Mesodermal cell (in vitro differentiated cells): ENCODE measurements around the gene EREG.

Experiments
- H3K27ac ChIP-seq: 2 replicates; pipeline ENCODE4 v1.7.0; 2013; ENCODE audit warnings: mild to moderate bottlenecking, low read depth, low read length, moderate library complexity; ENCODE audit not compliant: severe bottlenecking
- H3K36me3 ChIP-seq: 2 replicates; pipeline ENCODE4 v1.7.1; 2013; ENCODE audit warnings: mild to moderate bottlenecking, low read length, moderate library complexity; ENCODE audit not compliant: control insufficient read depth, insufficient read depth
- H3K4me1 ChIP-seq: one replicate; pipeline ENCODE4 v1.7.1; 2013; ENCODE audit warnings: mild to moderate bottlenecking, low read length; ENCODE audit not compliant: insufficient read depth, control insufficient read depth, poor library complexity, severe bottlenecking
- H3K4me3 ChIP-seq: 2 replicates; pipeline ENCODE4 v1.7.0; 2013; ENCODE audit warnings: low read length, control low read depth, mild to moderate bottlenecking; ENCODE audit not compliant: insufficient read depth, poor library complexity, severe bottlenecking; ENCODE audit errors: extremely low read depth
- H3K9me3 ChIP-seq: 2 replicates; pipeline ENCODE4 v1.7.1; 2013; ENCODE audit warnings: mild to moderate bottlenecking, low read length, moderate library complexity; ENCODE audit not compliant: control insufficient read depth
- WGBS, 2 experiments: methylation state at CpG; one replicate each; pipeline ENCODE4 v1.1.5; 2013; ENCODE audit warnings: missing lambda C conversion rate in 2 of 2; ENCODE audit not compliant: insufficient coverage in 2 of 2; 5-methylcytosine and 5-hydroxymethylcytosine counted together

EREG gene

DNA sequence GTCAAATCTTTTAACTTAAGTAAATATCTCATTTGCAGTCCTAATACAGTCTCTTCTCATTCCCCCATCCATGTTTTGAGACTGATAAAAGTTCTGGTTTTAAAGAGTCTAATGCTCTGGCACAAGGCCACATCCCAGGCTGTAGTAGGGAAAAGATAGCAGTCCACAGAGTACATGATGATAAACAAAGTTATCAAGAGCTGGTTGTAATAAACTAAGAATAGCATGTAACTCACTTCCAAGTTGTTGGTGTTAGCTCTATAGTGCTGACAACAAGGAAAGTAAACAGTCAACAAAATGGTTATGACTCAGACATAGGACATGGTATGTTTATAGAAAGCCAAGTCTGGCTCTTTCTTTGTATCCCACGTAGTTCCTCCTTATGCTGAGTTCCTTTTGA lies 58.2 kb downstream of the EREG start:
- H3K4me1 ChIP-seq: peaks cover 10% of the 10 kb centered on the region
- 20% methylated on average over 1 of the region's 1 CpG; no CpG with 5 or more reads in 1 of the 2 experiments for WGBS, 2 experiments
- H3K27ac ChIP-seq: peak overlapping the region; percentile 81
- H3K4me3 ChIP-seq: no peak overlapping the region
- H3K36me3 ChIP-seq: no peaks in the 10 kb centered on the region
- H3K9me3 ChIP-seq: peaks cover 3% of the 10 kb centered on the region

DNA sequence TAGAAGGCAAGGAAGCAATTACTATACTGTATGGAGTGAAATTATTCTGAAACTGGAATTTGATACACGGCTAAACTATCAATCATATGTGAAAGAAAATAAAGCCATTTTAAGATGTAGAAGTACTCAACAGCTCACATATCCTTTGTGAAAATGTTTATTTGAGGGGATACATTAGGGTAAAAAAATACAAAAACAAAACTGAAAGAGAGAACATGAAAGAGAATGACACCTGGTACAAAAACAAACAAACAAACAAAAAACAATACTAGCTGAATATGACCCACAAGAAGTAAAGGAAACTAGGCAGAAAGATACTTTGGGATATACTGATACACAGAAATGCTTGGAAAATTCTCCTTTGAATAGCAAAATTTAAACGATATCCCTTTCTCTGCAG lies 59.2 kb downstream of the EREG start:
- WGBS, 2 experiments: no CpG with 5 or more reads among the region's 2 CpGs
- H3K9me3 ChIP-seq: peaks cover 3% of the 10 kb centered on the region
- peak overlapping the region; percentile 81 for H3K27ac ChIP-seq

DNA sequence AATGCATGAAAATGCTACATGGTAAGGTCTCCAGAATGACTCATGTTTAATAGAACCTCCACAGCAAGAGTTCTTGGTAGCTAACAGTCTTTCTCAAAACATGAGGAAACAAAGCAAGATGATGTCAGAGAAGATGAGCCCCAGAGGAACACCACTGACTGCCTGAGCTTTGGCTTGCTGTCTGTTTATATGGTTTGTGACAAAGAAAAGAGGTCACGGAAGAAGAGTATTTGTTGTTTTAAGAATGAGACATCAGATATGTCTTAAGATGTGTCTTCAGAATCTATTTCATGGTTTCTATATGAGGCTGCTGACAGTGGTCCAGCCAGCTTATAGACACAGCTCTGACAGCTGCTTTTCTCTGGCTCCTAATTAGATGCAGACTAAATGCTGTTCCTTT lies 61.2 kb downstream of the EREG start:
- Histone ChIP-seq H3K4me3 (no peak overlapping the region), H3K9me3 (no peaks in the 10 kb centered on the region)

More for the DNA sequence above, 59.2 kb downstream of the EREG start:
- peaks cover 4% of the 10 kb centered on the region for H3K4me1 ChIP-seq
- H3K36me3 ChIP-seq: no peaks in the 10 kb centered on the region
- H3K4me3 ChIP-seq: no peak overlapping the region

DNA sequence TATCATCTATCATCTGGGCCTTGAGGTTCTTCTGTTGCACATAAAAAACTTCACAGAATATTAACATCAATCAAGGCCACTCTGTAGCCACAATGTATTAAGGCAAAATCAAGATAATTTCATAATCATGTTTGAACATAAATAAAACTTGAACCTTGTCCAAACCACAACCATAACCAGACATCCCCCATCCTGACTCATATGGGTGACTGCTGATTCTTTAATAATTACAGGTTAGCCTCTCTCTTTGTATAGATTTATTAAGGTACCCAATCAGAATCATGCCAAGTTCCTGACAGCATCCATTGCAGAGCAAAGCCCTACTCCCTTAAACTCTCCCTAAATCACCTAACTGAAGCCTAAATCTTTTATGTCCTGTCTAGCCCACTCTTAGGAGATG lies 63.3 kb downstream of the EREG start:
- Histone ChIP-seq H3K9me3 (no peaks in the 10 kb centered on the region), H3K4me1 (peaks cover 4% of the 10 kb centered on the region), H3K27ac (no peak overlapping the region), H3K36me3 (no peaks in the 10 kb centered on the region), H3K4me3 (no peak overlapping the region)

More for the DNA sequence above, 61.2 kb downstream of the EREG start:
- H3K36me3 ChIP-seq: no peaks in the 10 kb centered on the region
- WGBS, 2 experiments: 71 to 83% methylated on average over 1 of the region's 1 CpG
- peaks cover 4% of the 10 kb centered on the region for H3K4me1 ChIP-seq
- H3K27ac ChIP-seq: no peak overlapping the region

DNA sequence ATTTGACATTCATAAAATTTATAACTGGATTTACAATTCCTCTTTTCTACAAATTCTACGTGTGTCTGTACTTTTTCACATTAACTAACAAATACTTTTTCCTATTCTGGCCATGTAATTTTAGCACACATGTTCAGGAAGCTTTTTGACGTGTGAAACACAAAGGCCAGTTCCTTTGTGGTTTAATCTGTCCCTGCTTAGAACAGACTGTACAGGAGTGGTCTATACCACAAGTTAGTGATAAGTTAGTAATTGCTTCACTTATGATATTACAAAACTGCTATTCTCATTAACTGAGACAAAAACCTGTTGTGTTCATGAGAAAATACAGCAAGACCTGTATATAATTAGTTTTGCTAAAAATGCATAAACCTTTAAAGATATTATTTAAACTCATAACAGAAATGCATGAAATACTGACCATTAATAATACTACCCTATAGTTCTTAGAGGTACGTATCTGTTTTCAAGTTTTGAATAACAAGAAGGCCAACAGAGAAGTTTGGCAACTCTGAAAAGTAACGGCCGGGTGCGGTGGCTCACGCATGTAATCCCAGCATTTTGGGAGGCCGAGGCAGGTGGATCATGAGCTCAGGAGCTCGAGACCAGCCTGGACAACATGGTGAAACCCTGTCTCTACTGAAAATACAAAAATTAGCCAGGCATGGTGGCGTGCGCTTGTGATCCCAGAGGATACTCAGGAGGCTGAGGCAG lies 66.3 kb downstream of the EREG start:
- H3K4me3 ChIP-seq: no peak overlapping the region
- WGBS, 2 experiments: 91% methylated on average over 9 to 10 of the region's 11 CpGs
- no peaks in the 10 kb centered on the region for H3K36me3 ChIP-seq
- no peaks in the 10 kb centered on the region for H3K4me1 ChIP-seq
- H3K27ac ChIP-seq: no peak overlapping the region
- H3K9me3 ChIP-seq: no peaks in the 10 kb centered on the region

DNA sequence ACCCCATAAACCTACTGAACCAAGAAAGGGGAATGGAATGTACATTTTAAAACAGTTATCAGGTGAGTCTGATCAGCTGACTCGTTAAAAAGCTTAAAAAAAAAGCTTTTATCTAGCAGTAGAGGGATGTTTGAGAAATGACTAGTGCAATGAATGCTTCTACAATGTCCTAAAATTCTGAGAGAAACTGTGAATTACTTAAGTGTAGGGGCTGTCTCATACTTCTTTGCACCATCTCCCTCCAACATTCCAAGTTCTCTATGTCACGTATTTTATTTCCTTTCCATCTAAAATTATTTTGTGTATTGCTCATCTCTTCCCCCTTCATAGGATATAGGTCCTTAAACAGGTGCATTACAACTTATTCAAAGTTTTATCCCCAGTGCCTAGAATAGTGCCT lies 68.1 kb downstream of the EREG start:
- Histone ChIP-seq H3K4me3 (no peak overlapping the region), H3K4me1 (no peaks in the 10 kb centered on the region), H3K36me3 (no peaks in the 10 kb centered on the region), H3K9me3 (no peaks in the 10 kb centered on the region), H3K27ac (no peak overlapping the region)
- WGBS, 2 experiments: no CpG with 5 or more reads among the region's 2 CpGs

DNA sequence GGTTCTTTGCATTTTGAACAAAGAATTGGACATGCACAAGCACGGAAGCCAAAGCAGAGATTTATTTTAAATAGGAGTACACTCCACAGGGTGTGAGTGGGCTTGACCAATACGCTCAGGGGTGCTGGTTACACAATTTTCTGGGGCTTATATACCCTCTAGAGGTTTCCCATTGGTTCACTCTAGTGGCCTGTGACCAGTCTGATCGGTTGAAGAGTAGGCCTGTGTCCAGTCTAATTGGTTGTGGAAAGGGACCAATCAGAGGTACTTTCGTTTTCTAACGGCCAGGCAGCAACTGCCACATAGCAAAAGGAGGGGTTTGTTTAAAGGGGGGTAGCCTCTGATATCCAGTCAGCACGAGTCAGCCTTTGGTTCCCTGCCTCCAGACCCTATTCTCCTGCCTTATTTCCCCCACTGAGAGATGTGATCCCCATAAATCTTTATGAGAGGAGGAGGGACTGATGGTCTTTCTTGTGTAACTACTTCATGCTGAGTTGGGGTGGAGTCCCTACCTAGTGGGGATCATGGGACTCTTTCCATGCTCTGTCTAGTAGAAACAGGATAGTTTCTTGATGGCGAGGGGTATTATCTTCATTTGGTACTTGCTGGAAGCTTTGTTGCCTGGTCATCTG lies 68.7 kb downstream of the EREG start:
- WGBS, 2 experiments: 66 to 89% methylated on average over 2 to 4 of the region's 7 CpGs
- no peak overlapping the region for H3K4me3 ChIP-seq
- no peak overlapping the region for H3K27ac ChIP-seq
- H3K9me3 ChIP-seq: no peaks in the 10 kb centered on the region
- no peaks in the 10 kb centered on the region for H3K4me1 ChIP-seq
- H3K36me3 ChIP-seq: no peaks in the 10 kb centered on the region

DNA sequence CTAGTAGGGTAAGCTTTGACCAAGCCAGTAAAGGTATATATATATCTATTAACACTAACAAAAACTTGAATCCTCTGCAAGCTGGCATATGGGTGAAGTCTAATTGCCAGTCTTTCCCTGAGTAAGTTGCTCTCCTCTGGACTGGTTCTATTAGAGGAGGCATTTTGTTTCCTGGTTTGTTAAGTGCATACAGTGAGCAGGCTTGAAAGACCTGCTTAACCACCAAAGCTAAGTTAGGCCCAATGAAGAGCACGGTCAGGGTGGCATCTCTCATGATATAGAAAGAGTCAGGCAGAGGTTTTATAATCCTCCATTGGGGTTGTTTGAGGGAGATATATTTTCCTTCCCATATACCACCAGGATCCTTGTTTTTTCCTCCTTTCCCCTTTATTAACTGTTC lies 70.4 kb downstream of the EREG start:
- no peak overlapping the region for H3K4me3 ChIP-seq
- H3K4me1 ChIP-seq: no peaks in the 10 kb centered on the region
- WGBS, 2 experiments: no CpG with 5 or more reads among the region's 1 CpG
- no peaks in the 10 kb centered on the region for H3K9me3 ChIP-seq
- H3K27ac ChIP-seq: no peak overlapping the region
- no peaks in the 10 kb centered on the region for H3K36me3 ChIP-seq

DNA sequence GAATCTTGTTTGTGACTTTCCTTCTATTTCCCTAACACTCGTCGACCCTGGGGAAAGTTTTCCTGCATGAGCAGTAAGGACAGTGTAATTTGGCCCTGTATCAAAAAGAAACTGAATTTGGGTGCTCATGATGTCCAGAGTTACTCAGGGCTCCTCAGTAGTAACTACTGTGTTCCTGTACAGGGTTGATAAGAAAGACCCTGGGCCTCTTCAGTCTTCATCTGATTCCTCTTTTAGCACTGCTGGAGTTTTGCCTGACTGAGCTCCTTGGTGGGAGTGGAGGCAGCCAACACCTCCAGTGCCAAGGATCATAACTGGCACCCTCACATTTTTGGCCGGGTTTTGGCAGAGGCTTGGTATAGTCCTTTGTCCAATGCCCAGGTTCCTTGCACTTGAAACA lies 72.9 kb downstream of the EREG start:
- Histone ChIP-seq H3K9me3 (no peaks in the 10 kb centered on the region), H3K36me3 (no peaks in the 10 kb centered on the region), H3K4me3 (no peak overlapping the region), H3K4me1 (no peaks in the 10 kb centered on the region), H3K27ac (no peak overlapping the region)
- 82 to 100% methylated on average over 1 to 3 of the region's 3 CpGs for WGBS, 2 experiments
